ENCODE results near the gene TMEM259.
A peak's percentile ranks its signal among the peaks of the same experiment; 100 is the strongest.

The TMEM259 gene

DNA sequence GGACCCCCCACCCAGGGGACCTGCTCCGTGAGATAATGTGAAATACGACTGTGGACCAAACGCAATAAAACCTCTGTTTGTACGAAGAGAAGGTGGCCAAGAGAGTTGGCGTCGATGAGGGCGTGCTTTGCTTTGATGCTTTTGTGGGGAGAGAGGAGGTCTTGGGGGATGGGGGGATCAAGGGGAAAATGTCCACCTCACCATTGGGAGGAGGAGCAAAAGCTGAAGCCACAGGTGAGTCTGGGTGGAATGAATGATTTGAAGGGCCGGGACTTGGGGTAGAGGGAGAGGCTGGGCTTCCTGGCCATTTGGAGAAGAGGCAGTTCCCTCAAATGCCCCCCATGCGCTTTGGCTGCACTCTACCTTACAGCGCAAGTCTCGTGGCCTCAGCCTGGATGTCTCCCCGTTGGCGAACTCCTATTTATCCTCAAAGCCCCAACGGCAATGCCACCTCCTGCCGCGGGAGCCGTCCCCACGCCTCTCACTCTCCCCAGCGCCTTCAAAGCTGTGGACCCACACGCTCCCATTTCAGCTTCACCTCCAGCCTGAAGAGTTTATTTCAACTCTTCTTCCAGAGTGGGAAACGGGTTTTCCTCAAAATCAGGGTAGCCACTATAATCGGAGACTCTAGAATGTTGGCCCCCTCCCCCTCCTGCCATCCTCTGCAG is 18.2 kb upstream of the TMEM259 start:
- no peak overlapping the region for H3K4me3 ChIP-seq (replicated peaks; ENCODE audit: low read depth, low read length)
- TF ChIP-seq, protein P1, sequence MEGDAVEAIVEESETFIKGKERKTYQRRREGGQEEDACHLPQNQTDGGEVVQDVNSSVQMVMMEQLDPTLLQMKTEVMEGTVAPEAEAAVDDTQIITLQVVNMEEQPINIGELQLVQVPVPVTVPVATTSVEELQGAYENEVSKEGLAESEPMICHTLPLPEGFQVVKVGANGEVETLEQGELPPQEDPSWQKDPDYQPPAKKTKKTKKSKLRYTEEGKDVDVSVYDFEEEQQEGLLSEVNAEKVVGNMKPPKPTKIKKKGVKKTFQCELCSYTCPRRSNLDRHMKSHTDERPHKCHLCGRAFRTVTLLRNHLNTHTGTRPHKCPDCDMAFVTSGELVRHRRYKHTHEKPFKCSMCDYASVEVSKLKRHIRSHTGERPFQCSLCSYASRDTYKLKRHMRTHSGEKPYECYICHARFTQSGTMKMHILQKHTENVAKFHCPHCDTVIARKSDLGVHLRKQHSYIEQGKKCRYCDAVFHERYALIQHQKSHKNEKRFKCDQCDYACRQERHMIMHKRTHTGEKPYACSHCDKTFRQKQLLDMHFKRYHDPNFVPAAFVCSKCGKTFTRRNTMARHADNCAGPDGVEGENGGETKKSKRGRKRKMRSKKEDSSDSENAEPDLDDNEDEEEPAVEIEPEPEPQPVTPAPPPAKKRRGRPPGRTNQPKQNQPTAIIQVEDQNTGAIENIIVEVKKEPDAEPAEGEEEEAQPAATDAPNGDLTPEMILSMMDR (IDR thresholded peaks at IDR 0.05; ENCODE audit: low read depth, low read length, missing control alignments) = no peak
- no peak for DNase-seq (ENCODE audit: extremely low read depth, low read depth)

DNA sequence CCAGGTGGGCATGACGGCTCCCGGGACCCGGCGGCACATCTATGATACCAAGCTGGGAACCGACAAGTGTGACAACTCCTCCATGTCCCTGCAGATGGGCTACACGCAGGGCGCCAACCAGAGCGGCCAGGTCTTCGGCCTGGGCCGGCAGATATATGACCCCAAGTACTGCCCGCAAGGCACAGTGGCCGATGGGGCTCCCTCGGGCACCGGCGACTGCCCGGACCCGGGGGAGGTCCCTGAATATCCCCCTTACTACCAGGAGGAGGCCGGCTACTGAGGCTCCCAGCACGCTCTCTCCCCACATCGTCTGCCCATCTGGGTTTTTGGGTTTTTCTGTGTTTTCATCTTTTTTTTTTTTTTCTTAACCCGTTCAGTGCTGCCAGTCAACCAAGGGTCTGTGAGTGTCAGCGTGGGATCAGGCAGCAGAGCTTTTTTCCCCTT is 16.7 kb upstream of the TMEM259 start:
- TF ChIP-seq, protein P1 (IDR thresholded peaks at IDR 0.05; ENCODE audit: low read depth, low read length, missing control alignments) = no peak
- no peak overlapping the region for H3K4me3 ChIP-seq (replicated peaks; ENCODE audit: low read depth, low read length)
- no peak for DNase-seq (ENCODE audit: extremely low read depth, low read depth)

DNA sequence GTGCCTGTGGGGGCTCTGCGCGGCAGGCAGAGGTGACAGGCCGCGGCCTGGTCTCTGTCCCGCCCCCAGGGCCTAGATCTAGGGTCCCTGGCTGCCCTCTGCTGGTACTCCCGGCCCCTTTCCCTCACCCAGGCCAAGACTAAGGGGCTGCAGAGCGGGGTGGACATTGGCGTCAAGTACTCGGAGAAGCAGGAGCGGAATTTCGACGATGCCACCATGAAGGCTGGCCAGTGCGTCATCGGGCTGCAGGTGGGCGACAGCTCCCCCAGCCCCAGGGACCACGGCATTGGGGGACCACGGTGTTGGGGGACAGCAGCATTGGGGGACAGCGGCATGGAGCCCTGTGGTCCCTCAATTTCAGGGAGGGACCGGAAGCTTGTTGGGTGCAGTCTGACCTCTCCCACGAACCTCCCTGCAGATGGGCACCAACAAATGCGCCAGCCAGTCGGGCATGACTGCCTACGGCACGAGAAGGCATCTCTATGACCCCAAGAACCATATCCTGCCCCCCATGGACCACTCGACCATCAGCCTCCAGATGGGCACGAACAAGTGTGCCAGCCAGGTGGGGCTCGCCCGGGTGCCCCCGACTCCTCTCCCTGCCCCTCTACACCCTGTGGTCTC is 15.2 kb upstream of the TMEM259 start:
- TF ChIP-seq, protein P1 (IDR thresholded peaks at IDR 0.05; ENCODE audit: low read depth, low read length, missing control alignments) = no peak
- H3K4me3 ChIP-seq (replicated peaks; ENCODE audit: low read depth, low read length) = no peak overlapping the region
- no peak for DNase-seq (ENCODE audit: extremely low read depth, low read depth)

DNA sequence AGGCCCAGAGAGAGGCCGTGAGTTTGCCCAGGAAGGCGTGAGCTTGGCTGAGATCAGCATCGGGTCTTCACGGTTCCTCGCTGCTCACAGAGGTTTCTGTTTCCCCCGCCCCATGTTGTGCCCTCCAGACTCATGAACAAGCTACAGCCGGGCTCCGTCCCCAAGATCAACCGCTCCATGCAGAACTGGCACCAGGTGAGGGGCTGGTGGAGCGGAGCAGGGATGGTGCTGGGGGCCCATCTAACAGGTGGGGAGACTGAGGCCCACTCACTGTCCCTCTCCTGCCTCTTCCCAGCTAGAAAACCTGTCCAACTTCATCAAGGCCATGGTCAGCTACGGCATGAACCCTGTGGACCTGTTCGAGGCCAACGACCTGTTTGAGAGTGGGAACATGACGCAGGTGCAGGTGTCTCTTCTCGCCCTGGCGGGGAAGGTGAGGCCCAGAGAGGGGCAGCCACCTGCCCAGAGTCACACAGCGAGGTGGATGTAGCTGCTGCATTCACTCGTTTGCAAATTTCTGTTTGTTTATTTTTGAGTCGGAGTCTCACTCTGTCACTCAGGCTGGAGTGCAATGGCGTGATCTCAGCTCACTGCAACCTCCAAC is 11.4 kb upstream of the TMEM259 start:
- DNase-seq (ENCODE audit: extremely low read depth, low read depth) = no peak
- no peak overlapping the region for H3K4me3 ChIP-seq (replicated peaks; ENCODE audit: low read depth, low read length)
- TF ChIP-seq, protein P1 (IDR thresholded peaks at IDR 0.05; ENCODE audit: low read depth, low read length, missing control alignments) = no peak

GRCh38 chr19:1028062-1028926 is 7.4 kb upstream of the TMEM259 start:
- peak; percentile 82 for DNase-seq (ENCODE audit: extremely low read depth, low read depth)
- H3K4me3 ChIP-seq (replicated peaks; ENCODE audit: low read depth, low read length) = peak overlapping the region; percentile 99
- TF ChIP-seq, protein P1 (IDR thresholded peaks at IDR 0.05; ENCODE audit: low read depth, low read length, missing control alignments) = no peak

- no peak for DNase-seq (ENCODE audit: extremely low read depth, low read depth)
- peak overlapping the region; percentile 99 for H3K4me3 ChIP-seq (replicated peaks; ENCODE audit: low read depth, low read length)
- TF ChIP-seq, protein P1 (IDR thresholded peaks at IDR 0.05; ENCODE audit: low read depth, low read length, missing control alignments) = no peak
Observed at GRCh38 chr19:1027650-1028061, 6.7 kb upstream of the TMEM259 start.

All from HFF-Myc (cell line).